Upper lobe of left lung (tissue), 6 donors: ENCODE results near the gene PSMG4. TPM values are rescaled to one million over a fixed set of nuclear protein-coding genes. Genes with fewer than 3 reads are reported as not detected.

Source experiments
- ATAC-seq, 2 donors: fragments of 200-7000 bp; cut with Tn5 transposase; one replicate each; pipeline ENCODE4 v1.9.1; 2022; ENCODE audit warnings: mild to moderate bottlenecking in 2 of 2, moderate library complexity in 2 of 2; ENCODE audit not compliant: low FRiP score in 2 of 2
- DNase-seq, 2 donors: peaks; one replicate each; pipeline ENCODE4 v3.0.0-alpha.2; 2019 to 2020
- H3K27ac ChIP-seq, 4 donors: fragments of 200-600 bp; sonication (generic); one replicate each; pipeline ENCODE4 v1.5.1; 2016 to 2019
- H3K27me3 ChIP-seq, 4 donors: fragments of 200-600 bp; sonication (generic); one replicate each; pipeline ENCODE4 v1.5.1; 2017 to 2019
- H3K36me3 ChIP-seq, 4 donors: fragments of 200-600 bp; sonication (generic); one replicate each; pipeline ENCODE4 v1.5.1; 2016 to 2019
- H3K4me1 ChIP-seq, 4 donors: fragments of 200-600 bp; sonication (generic); one replicate each; pipeline ENCODE4 v1.5.1; 2018 to 2019
- H3K4me3 ChIP-seq, 4 donors: fragments of 200-600 bp; sonication (generic); one replicate each; pipeline ENCODE4 v1.5.1; 2017 to 2019; ENCODE audit warnings: mild to moderate bottlenecking in 2 of 4, moderate library complexity in 1 of 4
- H3K9me3 ChIP-seq, 4 donors: fragments of 200-600 bp; sonication (generic); one replicate each; pipeline ENCODE4 v1.5.1; 2018 to 2019
- CTCF ChIP-seq, 6 experiments: fragments of 450-650 bp in 4 of 6; fragments of 200-600 bp in 2 of 6; sonication (generic) in 2 of 6; IDR thresholded peaks; one replicate each; pipeline ENCODE4 v1.5.1; 2016 to 2019; ENCODE audit warnings: antibody characterized with exemption in 6 of 6
- EP300 ChIP-seq, 4 donors: sonication (generic); formaldehyde crosslinking; IDR thresholded peaks; one replicate each; pipeline ENCODE4 v1.5.1; 2017; ENCODE audit warnings: antibody characterized with exemption in 4 of 4, control low read depth in 2 of 4
- POLR2A ChIP-seq, 4 donors: fragments of 450-650 bp; IDR thresholded peaks; one replicate each; pipeline ENCODE4 v1.5.1; 2016 to 2017; ENCODE audit warnings: antibody characterized with exemption in 4 of 4, mild to moderate bottlenecking in 2 of 4
- POLR2AphosphoS5 ChIP-seq, 2 donors: sonication (generic); formaldehyde crosslinking; IDR thresholded peaks; one replicate each; pipeline ENCODE4 v1.5.1; 2017; ENCODE audit warnings: antibody characterized with exemption in 2 of 2
- whole genome bisulfite sequencing, 2 donors: methylation state at CpG; one replicate each; pipeline ENCODE4 v1.1.5; 2017 to 2018; 5-methylcytosine and 5-hydroxymethylcytosine counted together
- total RNA-seq, 6 donors: library from RNA; depleted of rRNA in 4 of 6; stranded (reverse); fragments of >200 nt in 4 of 6; gene quantifications; one replicate each; pipeline versions ENCODE4 v1.1.0 to v1.2.1, GENCODE V29; 2016 to 2021
- donor health status: DM: no; HTN: no; CAD: no; lungs with moderate emphysema.
- donor health status: DM: no; HTN: yes; CAD: no; lungs with severe emphysema.

Gene PSMG4
- 10 to 100 TPM; 17.0 to 24.5 (median 22.9) TPM for total RNA-seq

- WGBS, 2 donors = 0 to 1% methylated on average over 5 to 25 of the region's 80 CpGs
Measured at GRCh38 chr6:3258720-3259490, at the start of gene PSMG4. Gene PSMG4 (plus strand): TSS chr6:3258947. CDS start chr6:3259023, 76 bp downstream.

GRCh38 chr6:3209114-3210023, 49.4 kb upstream of the PSMG4 start:
- peak; percentile 79 to 93 for ATAC-seq
- Histone ChIP-seq H3K4me1 (peaks cover 0 to 3% (median 0%) of the 10 kb centered on the region in 4 donors), H3K27ac (no peak overlapping the region), H3K36me3 (no peaks in the 10 kb centered on the region), H3K4me3 (no peak overlapping the region), H3K27me3 (no peaks in the 10 kb centered on the region), H3K9me3 (no peaks in the 10 kb centered on the region)
- TF ChIP-seq POLR2AphosphoS5 (IDR thresholded peaks at IDR 0.05) = no peak
- peak in 1 of 2 donors; percentile 58 for DNase-seq
- WGBS, 2 donors = 53 to 63% methylated on average over 17 of the region's 17 CpGs

More at GRCh38 chr6:3258720-3259490, at the start of gene PSMG4:
- Histone ChIP-seq H3K4me3 (peak within 1 kb of the TSS; percentile 97 to 100 (median 100)), H3K27me3 (no peaks in the 10 kb centered on the region), H3K9me3 (no peaks in the 10 kb centered on the region), H3K4me1 (peaks cover 17 to 37% (median 25%) of the 10 kb centered on the region in 4 donors), H3K27ac (peak within 1 kb of the TSS; percentile 78 to 89 (median 85)), H3K36me3 (peaks cover 0 to 8% (median 5%) of the 10 kb centered on the region in 4 donors)
- TF ChIP-seq POLR2AphosphoS5 (IDR thresholded peaks at IDR 0.05) (peak; percentile 75 to 89), POLR2A (IDR thresholded peaks at IDR 0.05) (peak in 2 of 4 donors; percentile 58 to 74), EP300 (IDR thresholded peaks at IDR 0.05) (no peak), CTCF (IDR thresholded peaks at IDR 0.05) (peak in 1 of 6 experiments; percentile 15)
- peak; percentile 96 to 99 for DNase-seq
- peak; percentile 97 to 99 for ATAC-seq

- Histone ChIP-seq H3K9me3 (no peaks in the 10 kb centered on the region), H3K4me3 (no peak overlapping the region), H3K4me1 (peaks cover 0 to 3% (median 0%) of the 10 kb centered on the region in 4 donors), H3K36me3 (no peaks in the 10 kb centered on the region), H3K27ac (no peak overlapping the region), H3K27me3 (no peaks in the 10 kb centered on the region)
- ATAC-seq (no peak), DNase-seq (peak in 1 of 2 donors; percentile 27)
- WGBS, 2 donors = 85 to 91% methylated on average over 9 of the region's 9 CpGs
- no peak for TF ChIP-seq EP300 (IDR thresholded peaks at IDR 0.05)
- TF ChIP-seq POLR2AphosphoS5 (IDR thresholded peaks at IDR 0.05) = no peak
- TF ChIP-seq POLR2A (IDR thresholded peaks at IDR 0.05) = no peak
- TF ChIP-seq CTCF (IDR thresholded peaks at IDR 0.05) = no peak
Measured at GRCh38 chr6:3210024-3210610, 48.6 kb upstream of the PSMG4 start.

GRCh38 chr6:3211681-3212080, 47.1 kb upstream of the PSMG4 start:
- H3K27ac ChIP-seq = no peak overlapping the region
- TF ChIP-seq EP300 (IDR thresholded peaks at IDR 0.05) (no peak), CTCF (IDR thresholded peaks at IDR 0.05) (no peak), POLR2AphosphoS5 (IDR thresholded peaks at IDR 0.05) (no peak), POLR2A (IDR thresholded peaks at IDR 0.05) (no peak)
- H3K4me3 ChIP-seq = no peak overlapping the region
- no peak for ATAC-seq
- DNase-seq = no peak
- peaks cover 0 to 3% (median 0%) of the 10 kb centered on the region in 4 donors for H3K4me1 ChIP-seq
- no peaks in the 10 kb centered on the region for H3K9me3 ChIP-seq
- H3K27me3 ChIP-seq = no peaks in the 10 kb centered on the region
- WGBS, 2 donors = 69 to 81% methylated on average over 5 of the region's 5 CpGs
- H3K36me3 ChIP-seq = no peaks in the 10 kb centered on the region
